T-helper 2 cell treated with Interferon-gamma antibody and Interleukin-4, amounts not matched to agents 5 μg/mL and 100 μg/mL, for 36 hours (primary cell): ENCODE results near the gene COPB2.

Experiments used
- DNase-seq: peaks from one replicate; pipeline ENCODE4 v3.0.0; 2021; ENCODE audit warnings: low spot score
- H3K27ac Mint-ChIP-seq: one replicate; pipeline ENCODE4 v1.8.0; 2021; ENCODE audit warnings: mild to moderate bottlenecking, mixed read lengths
- H3K27me3 Mint-ChIP-seq: one replicate; pipeline ENCODE4 v1.8.0; 2021; ENCODE audit warnings: low read depth, mixed read lengths
- H3K36me3 Mint-ChIP-seq: one replicate; pipeline ENCODE4 v1.8.0; 2021; ENCODE audit warnings: low read depth, mixed read lengths
- H3K4me1 Mint-ChIP-seq: one replicate; pipeline ENCODE4 v1.8.0; 2021; ENCODE audit warnings: low read depth, mixed read lengths
- H3K4me3 Mint-ChIP-seq: one replicate; pipeline ENCODE4 v1.8.0; 2022; ENCODE audit warnings: mild to moderate bottlenecking, moderate library complexity, mixed read lengths
- H3K9me3 Mint-ChIP-seq: one replicate; pipeline ENCODE4 v1.8.0; 2021; ENCODE audit warnings: mixed read lengths

COPB2 gene

DNA sequence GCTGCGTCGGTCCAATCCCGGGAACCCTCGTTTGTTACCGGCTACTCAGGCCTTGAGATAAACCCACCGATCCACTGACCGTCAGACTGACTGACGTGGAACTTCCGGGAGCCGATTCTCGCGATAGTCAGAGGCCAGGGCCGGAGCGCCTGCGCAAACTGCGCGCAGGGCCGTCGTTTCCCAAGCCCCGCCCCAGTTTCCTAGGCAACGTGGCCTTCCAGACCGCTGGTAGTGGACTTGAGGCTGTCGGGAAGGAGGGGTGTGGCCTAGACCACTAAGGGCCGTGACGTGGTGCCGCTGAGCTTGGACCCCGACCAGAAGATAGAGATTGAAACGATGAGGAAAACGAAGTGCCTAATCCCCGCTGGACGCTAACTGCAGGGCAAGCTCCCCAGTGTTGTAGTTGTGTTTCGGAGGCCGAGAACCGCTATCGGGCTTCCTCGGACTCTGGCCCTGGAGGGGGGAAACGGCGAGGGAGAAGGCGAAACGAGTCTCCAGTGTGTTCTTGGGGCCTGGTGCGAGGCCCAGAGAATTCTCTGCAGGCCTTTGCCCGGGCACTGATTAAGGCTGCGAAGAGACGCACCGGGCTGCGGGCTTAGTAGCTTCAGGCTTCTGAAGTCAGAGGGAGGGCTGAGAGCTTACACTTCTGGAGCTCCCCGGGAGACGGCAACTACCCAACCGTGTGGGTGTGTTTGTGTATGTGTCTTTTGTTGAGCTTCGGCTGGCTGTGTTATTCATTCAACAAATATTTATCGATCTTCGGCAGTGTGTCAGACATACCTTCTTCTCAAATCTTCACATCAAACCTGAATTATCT, at the start of gene COPB2:
Gene COPB2 (minus strand): TSS at position 96 of the 817 bp plus-strand sequence. CDS start 97 bp downstream, outside the sequence.
- Mint-ChIP-seq H3K9me3 (no peaks in the 10 kb centered on the region), H3K4me1 (peaks cover 39% of the 10 kb centered on the region), H3K4me3 (peak within 1 kb of the TSS; percentile 99), H3K27me3 (peaks cover 7% of the 10 kb centered on the region), H3K36me3 (peaks cover 6% of the 10 kb centered on the region), H3K27ac (peak within 1 kb of the TSS; percentile 98)
- peak; percentile 97 for DNase-seq

DNA sequence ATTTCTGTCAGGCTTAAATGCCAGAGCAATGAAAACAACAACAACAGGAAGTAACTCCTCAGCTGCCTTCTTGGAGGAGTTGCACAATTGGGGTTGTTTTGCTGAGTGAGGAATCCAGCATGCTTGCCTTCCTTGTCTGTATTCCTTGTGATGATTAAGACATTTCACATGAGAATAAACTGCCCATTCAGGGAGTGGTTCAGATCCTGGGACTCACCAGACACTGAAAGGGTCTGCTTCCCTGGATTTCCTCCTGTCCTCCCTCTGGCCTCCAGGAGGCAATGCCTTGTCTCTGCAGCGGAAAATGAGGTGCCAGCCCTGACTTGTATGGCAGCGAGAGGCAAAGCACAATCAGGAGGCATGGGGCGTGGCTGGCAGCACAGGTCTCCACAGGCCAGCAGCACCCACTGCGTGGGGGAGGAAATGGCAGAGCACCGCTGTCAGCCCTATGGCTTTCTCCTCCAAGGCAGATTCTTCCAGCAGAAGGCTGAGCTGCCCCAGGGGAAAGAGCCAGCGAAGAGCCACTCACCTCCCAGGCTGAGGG, 45.4 kb upstream of the COPB2 start:
- Mint-ChIP-seq H3K36me3 (no peaks in the 10 kb centered on the region), H3K27me3 (peaks cover 6% of the 10 kb centered on the region), H3K27ac (no peak overlapping the region), H3K9me3 (no peaks in the 10 kb centered on the region), H3K4me1 (no peaks in the 10 kb centered on the region), H3K4me3 (no peak overlapping the region)
- no peak for DNase-seq

DNA sequence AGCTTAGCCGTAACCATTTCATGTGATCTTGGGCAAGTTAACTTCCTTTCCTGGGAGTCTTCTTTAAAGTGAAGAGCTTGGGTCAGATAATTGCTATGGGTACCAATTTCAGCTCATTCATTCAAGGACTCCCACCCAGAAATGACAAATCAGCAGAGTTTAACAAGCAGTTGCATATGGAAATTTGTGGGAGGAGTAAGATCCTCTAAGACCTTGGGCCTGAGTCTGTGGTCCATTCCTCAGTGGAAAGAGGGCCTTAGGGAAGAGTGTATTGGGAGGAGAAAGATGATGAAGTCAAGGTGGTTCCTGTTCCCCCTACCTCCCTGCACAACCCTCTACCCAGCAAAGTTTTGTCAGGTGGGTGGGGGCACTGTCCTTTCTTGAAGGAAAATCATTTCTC, 44.8 kb upstream of the COPB2 start:
- Mint-ChIP-seq H3K27me3 (peaks cover 6% of the 10 kb centered on the region), H3K4me1 (no peaks in the 10 kb centered on the region), H3K27ac (no peak overlapping the region), H3K4me3 (no peak overlapping the region), H3K36me3 (no peaks in the 10 kb centered on the region), H3K9me3 (no peaks in the 10 kb centered on the region)
- no peak for DNase-seq

DNA sequence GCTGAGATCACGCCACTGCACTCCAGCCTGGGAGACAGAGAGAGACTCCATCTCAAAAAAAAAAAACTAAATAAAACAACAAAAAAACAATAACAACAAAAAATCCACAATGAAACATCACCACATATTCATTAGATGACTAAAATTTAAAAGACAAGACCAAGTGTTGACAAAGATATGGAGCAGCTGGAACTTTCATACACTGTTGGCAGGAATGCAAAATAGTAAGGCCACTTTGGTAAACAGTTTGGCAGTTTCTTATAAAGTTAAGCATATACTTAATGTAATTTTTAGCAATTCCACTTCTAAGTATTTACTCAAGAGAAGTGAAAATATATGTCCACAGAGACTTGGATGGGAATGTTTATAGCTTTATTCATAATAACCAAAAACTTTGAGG, 43.6 kb upstream of the COPB2 start:
- Mint-ChIP-seq H3K9me3 (no peaks in the 10 kb centered on the region), H3K27me3 (peaks cover 3% of the 10 kb centered on the region), H3K4me3 (no peak overlapping the region), H3K4me1 (no peaks in the 10 kb centered on the region), H3K36me3 (no peaks in the 10 kb centered on the region), H3K27ac (no peak overlapping the region)
- no peak for DNase-seq

DNA sequence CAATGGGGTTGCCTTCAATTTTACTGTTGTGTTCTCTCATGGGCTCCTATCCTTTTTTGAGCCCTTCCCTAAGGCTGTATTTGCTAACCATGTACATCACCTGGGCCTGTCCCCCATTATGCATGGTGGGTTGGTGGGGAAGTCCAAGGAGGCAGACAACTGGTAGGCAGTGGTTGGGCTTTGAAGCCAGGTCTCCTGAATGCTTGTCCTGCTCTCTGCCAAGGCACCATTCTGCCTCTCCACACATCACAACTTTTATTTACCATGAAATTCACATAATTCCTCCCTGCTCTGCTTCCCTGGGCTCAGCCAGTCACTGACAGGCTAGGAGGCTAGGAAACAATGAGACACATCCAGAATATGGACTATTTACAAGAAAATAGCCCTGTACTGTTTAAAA, 41.0 kb upstream of the COPB2 start:
- Mint-ChIP-seq H3K9me3 (no peaks in the 10 kb centered on the region), H3K27me3 (no peaks in the 10 kb centered on the region), H3K4me1 (no peaks in the 10 kb centered on the region), H3K27ac (no peak overlapping the region), H3K36me3 (no peaks in the 10 kb centered on the region), H3K4me3 (no peak overlapping the region)
- DNase-seq: no peak

DNA sequence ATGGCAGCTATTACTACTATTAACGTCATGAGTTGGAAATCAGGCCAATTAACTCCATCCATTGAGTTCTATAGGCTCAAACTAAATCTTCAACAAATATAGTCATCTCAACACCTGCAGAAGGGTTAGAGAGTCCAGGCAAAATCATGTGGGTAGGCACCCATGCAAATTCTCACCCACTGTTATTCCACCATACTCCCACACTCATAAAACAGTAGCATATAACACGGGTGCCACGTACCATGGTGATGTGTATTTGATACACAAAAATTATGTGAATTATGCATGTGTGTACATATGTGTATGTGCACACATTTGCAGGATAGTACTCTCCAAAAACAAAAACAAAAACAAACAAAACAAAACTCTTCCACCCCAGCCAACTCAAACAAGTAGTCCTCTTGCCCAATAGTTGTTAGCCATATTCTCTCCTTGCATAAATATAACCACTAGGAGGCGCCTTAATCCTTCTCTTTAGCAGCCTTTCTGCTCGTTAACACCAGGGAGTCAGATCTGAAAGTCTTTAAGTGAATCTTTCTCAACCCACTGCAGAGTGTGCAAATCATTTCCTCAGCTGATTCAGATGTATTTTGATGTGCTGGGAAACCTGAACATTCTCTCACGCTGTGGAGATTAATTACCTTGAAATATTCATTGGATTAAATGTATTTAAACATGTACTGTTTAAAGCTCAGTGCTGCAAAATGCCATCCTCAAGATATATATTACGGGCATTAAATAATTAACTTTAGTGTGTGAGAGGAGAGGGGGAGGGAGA, 38.0 kb upstream of the COPB2 start:
- Mint-ChIP-seq H3K9me3 (no peaks in the 10 kb centered on the region), H3K27me3 (no peaks in the 10 kb centered on the region), H3K27ac (no peak overlapping the region), H3K4me3 (no peak overlapping the region), H3K36me3 (no peaks in the 10 kb centered on the region), H3K4me1 (no peaks in the 10 kb centered on the region)
- no peak for DNase-seq

DNA sequence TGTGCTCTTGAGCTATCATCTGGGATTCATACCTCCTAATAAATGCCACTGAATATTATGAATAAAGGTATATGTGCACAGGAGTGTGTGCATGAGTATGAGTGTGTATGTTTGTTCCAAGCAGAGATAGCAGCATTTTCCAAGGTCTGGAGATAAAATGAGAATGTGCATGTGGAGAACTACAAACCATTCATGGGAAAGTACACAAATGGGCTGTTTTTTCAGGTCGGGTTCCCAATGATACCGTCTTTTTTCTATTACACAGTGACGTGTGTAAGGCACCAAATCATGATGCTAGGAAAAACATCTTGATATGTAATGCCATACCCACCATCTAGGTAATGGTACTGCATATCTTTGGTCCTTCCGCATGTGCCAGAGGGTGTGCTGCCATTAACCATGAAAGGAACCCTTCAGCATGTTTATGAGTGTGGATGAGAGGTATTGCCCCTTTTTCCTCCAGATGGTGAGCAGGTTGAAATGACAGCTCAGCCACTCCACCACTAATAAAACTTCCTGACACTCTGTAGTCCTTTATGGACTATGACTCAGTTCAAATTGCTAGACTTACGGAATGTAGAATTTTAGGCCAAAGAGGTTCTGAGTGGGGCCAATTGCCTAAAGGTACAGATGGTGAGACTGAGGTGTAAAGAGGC, 36.4 kb upstream of the COPB2 start:
- Mint-ChIP-seq H3K4me3 (no peak overlapping the region), H3K4me1 (no peaks in the 10 kb centered on the region), H3K27me3 (no peaks in the 10 kb centered on the region), H3K9me3 (no peaks in the 10 kb centered on the region), H3K27ac (no peak overlapping the region), H3K36me3 (no peaks in the 10 kb centered on the region)
- DNase-seq: no peak

DNA sequence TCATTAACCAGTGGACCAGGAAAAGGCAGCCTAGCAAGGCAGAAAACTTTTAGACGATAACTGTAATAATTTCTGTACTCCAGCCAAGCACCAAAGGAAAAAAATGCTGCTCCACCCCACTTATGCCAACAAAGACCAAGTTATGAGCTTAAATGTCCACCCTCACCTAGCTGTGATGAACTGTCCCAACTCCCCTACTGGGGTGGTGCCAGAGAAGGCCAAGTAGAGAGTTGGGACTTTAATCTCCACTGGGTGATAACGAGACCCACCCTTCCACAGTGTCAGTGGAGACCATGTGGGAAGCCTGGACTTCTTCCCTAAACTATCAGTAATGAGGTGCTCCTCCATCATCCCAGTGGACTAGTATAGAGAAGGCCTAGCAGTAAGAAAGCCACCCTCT, 33.8 kb upstream of the COPB2 start:
- H3K36me3 Mint-ChIP-seq: no peaks in the 10 kb centered on the region
- no peaks in the 10 kb centered on the region for H3K9me3 Mint-ChIP-seq
- no peaks in the 10 kb centered on the region for H3K4me1 Mint-ChIP-seq
- H3K27me3 Mint-ChIP-seq: no peaks in the 10 kb centered on the region
- no peak overlapping the region for H3K4me3 Mint-ChIP-seq
- no peak for DNase-seq
- no peak overlapping the region for H3K27ac Mint-ChIP-seq

DNA sequence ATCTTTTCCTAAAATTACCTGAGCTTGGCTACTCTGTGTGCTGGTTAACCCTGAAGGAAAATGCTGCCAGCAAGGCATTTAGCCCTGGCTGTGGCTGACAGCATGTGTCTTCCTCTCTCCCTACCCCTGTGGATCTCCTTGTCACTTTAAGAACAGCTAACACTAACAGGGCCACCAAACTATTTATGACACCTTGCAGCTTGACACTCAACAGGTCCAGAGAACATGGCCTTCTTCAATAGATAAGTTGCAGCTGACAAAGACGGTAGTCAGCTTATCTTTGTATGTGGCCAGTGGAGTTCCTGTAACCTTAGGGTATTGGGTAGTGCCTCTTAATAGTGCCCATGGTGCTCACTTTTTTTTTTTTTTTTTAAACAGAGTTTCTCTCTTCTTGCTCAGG, 32.0 kb upstream of the COPB2 start:
- H3K4me1 Mint-ChIP-seq: no peaks in the 10 kb centered on the region
- no peak overlapping the region for H3K4me3 Mint-ChIP-seq
- no peak overlapping the region for H3K27ac Mint-ChIP-seq
- no peak for DNase-seq
- no peaks in the 10 kb centered on the region for H3K36me3 Mint-ChIP-seq
- peaks cover 10% of the 10 kb centered on the region for H3K9me3 Mint-ChIP-seq
- H3K27me3 Mint-ChIP-seq: peaks cover 6% of the 10 kb centered on the region

DNA sequence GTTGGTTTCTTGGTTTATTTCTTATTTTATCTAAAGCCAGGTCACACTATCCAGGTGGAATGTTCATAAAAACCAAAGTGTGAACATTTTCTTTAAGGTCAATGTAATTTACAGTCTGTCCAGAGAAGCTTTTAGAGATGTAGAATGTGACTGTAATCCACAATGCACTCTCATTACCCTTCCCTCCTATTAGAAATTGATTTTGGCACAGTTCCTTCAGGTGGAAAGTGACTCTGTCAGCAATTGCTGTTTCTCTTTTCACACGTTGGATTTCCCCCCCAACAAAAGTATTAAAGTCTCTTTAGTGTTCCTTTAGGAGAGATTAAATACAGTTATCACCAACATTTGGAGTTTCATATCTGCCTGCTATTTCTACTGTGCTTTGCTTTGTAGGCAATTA, 31.6 kb upstream of the COPB2 start:
- Mint-ChIP-seq H3K36me3 (no peaks in the 10 kb centered on the region), H3K27ac (no peak overlapping the region), H3K9me3 (peaks cover 11% of the 10 kb centered on the region), H3K4me1 (no peaks in the 10 kb centered on the region), H3K4me3 (no peak overlapping the region), H3K27me3 (peaks cover 6% of the 10 kb centered on the region)
- DNase-seq: no peak

DNA sequence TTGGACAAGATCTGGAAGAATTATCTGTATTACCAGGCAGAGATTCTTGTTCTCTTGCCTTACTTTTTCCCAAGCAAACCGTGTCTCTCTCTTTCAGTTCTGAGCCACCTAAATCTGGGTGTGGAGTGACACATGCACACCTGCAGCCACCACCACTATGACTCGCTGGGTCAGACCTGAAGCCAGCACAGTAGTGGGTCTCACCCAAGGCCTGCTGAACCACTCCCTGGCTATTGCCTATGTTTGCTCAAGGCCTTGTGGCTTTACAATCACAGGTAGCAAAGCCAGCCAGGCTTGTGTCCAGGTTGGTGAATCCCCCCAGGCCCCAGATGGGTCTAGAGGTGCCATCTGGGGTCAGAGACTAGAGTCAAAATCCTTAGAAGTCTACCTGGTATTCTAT, 28.7 kb upstream of the COPB2 start:
- H3K4me3 Mint-ChIP-seq: no peak overlapping the region
- H3K27ac Mint-ChIP-seq: no peak overlapping the region

DNA sequence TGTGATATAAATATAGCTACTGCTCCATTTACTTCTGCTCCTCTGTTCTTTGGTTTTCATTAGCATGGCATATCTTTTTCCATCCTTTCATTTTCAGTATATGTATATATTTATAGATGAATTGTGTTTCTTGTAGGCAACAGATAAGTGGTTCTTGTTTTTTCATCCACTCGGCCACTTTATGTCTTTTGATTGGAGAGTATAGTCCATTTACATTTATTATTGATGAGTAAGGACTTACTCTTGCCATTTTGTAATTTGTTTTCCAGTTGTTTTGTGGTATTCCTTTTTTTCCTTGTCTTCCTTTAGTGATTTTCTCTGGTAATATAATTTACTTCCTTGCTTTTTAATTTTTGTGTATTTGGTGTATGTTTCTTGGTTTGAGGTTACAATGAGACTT, 26.8 kb upstream of the COPB2 start:
- Mint-ChIP-seq H3K36me3 (no peaks in the 10 kb centered on the region), H3K4me3 (no peak overlapping the region), H3K9me3 (peaks cover 19% of the 10 kb centered on the region), H3K4me1 (no peaks in the 10 kb centered on the region), H3K27me3 (peaks cover 6% of the 10 kb centered on the region), H3K27ac (no peak overlapping the region)
- no peak for DNase-seq

More for the DNA sequence above, 28.7 kb upstream of the COPB2 start:
- no peak for DNase-seq
- peaks cover 6% of the 10 kb centered on the region for H3K27me3 Mint-ChIP-seq
- peaks cover 16% of the 10 kb centered on the region for H3K9me3 Mint-ChIP-seq
- no peaks in the 10 kb centered on the region for H3K36me3 Mint-ChIP-seq
- no peaks in the 10 kb centered on the region for H3K4me1 Mint-ChIP-seq

DNA sequence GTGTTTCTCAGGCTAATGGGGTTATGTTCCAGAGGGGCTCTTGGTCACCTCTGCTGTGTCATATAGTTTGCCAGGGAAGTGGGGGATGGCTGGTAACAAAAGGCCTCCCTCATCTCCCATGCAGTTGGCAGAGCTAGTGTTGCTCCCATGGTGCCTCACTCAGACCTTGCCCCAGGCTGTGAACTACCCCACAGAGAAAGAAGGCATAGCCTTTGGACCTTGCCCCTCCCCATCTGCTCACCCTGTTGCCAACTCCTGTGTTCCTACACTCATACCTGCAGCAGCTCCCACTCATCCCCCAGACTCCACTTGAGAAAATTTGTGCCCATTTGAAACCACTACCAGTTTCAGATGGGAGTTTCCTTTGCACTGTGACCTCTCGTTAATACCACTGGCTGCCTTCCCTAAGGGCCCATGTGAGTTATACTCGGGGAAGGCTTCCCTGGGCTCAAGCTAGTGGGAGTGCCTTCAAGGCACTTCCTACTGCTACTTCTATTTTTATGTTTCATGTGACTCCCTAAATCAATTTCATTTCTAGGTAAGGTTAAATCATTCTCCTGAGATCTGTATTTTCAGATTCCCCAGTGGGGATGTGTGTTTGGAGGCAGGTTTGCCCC, 25.3 kb upstream of the COPB2 start:
- Mint-ChIP-seq H3K4me3 (no peak overlapping the region), H3K36me3 (no peaks in the 10 kb centered on the region), H3K27me3 (peaks cover 6% of the 10 kb centered on the region), H3K4me1 (no peaks in the 10 kb centered on the region), H3K9me3 (peaks cover 19% of the 10 kb centered on the region), H3K27ac (no peak overlapping the region)
- DNase-seq: no peak
